Fibroblast of lung (primary cell): ENCODE measurements around the gene PNPLA7. TPM values are rescaled to one million over a fixed set of nuclear protein-coding genes. Genes with fewer than 3 reads are reported as not detected.

Experiments
- DNase-seq, 2 donors: peaks; one replicate each; pipeline versions ENCODE4 v3.0.0 to v3.0.0-alpha.2; 2010; ENCODE audit warnings: low read depth in 2 of 2
- H2AFZ ChIP-seq: 2 replicates; pipeline ENCODE4 v1.5.1; 2012; ENCODE audit warnings: low read length, control low read depth, inconsistent platforms
- H3K27ac ChIP-seq: 2 replicates; pipeline ENCODE4 v1.5.1; 2011; ENCODE audit warnings: low read length, control low read depth; ENCODE audit not compliant: insufficient read depth
- H3K27me3 ChIP-seq: 2 replicates; pipeline ENCODE4 v1.5.1; 2011; ENCODE audit warnings: mild to moderate bottlenecking, low read length; ENCODE audit not compliant: control insufficient read depth, insufficient read depth
- H3K36me3 ChIP-seq: 2 replicates; pipeline ENCODE4 v1.5.1; 2011; ENCODE audit warnings: low read length; ENCODE audit not compliant: control insufficient read depth, insufficient read depth
- H3K4me1 ChIP-seq: 2 replicates; pipeline ENCODE4 v1.5.1; 2011; ENCODE audit warnings: low read length; ENCODE audit not compliant: control insufficient read depth, insufficient read depth; ENCODE audit errors: extremely low read depth
- H3K4me2 ChIP-seq: 2 replicates; pipeline ENCODE4 v1.5.1; 2011; ENCODE audit warnings: low read length, control low read depth; ENCODE audit not compliant: insufficient read depth; ENCODE audit errors: extremely low read depth
- H3K4me3 ChIP-seq, 4 experiments: fragments of 200-600 bp in 1 of 4; sonication (generic) in 1 of 4; replicated peaks in 1 of 4; 2 replicates each; pipeline ENCODE4 v1.5.1; 2011 to 2016; ENCODE audit warnings: low read length in 4 of 4, low read depth in 3 of 4, mild to moderate bottlenecking in 3 of 4, control low read depth in 2 of 4, inconsistent platforms in 1 of 4, mixed read lengths in 1 of 4; ENCODE audit not compliant: insufficient read depth in 1 of 4; ENCODE audit errors: control extremely low read depth in 1 of 4
- H3K79me2 ChIP-seq: 2 replicates; pipeline ENCODE4 v1.5.1; 2012; ENCODE audit warnings: mild to moderate bottlenecking, low read length, inconsistent platforms; ENCODE audit not compliant: control insufficient read depth, insufficient read depth
- H3K9ac ChIP-seq: 2 replicates; pipeline ENCODE4 v1.5.1; 2011; ENCODE audit warnings: mild to moderate bottlenecking, low read length, control low read depth; ENCODE audit not compliant: insufficient read depth
- H3K9me3 ChIP-seq: 2 replicates; pipeline ENCODE4 v1.5.1; 2012; ENCODE audit warnings: low read depth, low read length; ENCODE audit not compliant: control insufficient read depth, insufficient read depth
- H4K20me1 ChIP-seq: 2 replicates; pipeline ENCODE4 v1.5.1; 2011; ENCODE audit warnings: low read length; ENCODE audit not compliant: control insufficient read depth, insufficient read depth; ENCODE audit errors: extremely low read depth
- CTCF ChIP-seq, 2 donors: IDR thresholded peaks in 1 of 2; conservative IDR thresholded peaks in 1 of 2; 1 replicate in 1 of 2; 2 replicates in 1 of 2; pipeline ENCODE4 v1.5.1; 2011 to 2012; ENCODE audit warnings: low read length in 2 of 2, control low read depth in 1 of 2, inconsistent platforms in 1 of 2, low read depth in 1 of 2, mild to moderate bottlenecking in 1 of 2
- EZH2 ChIP-seq: IDR thresholded peaks from 2 replicates; pipeline ENCODE4 v1.5.1; 2012; ENCODE audit warnings: low read length, control low read depth, mild to moderate bottlenecking; ENCODE audit errors: missing control alignments
- polyA plus RNA-seq, 2 donors: library from polyadenylated mRNA; depleted of rRNA in 1 of 2; stranded (reverse) in 1 of 2; unstranded in 1 of 2; fragments of >200 nt; gene quantifications; 2 replicates each; pipeline ENCODE4 v1.2.1, GENCODE V29; 2011 to 2012; ENCODE audit warnings: missing spikeins in 1 of 2
- total RNA-seq: library from RNA; depleted of rRNA; stranded (reverse); fragments of >200 nt; gene quantifications from 2 replicates; pipeline ENCODE4 v1.2.1, GENCODE V29; 2014

Gene PNPLA7
- total and polyA plus RNA-seq, 2 donors (not counting 1 experiment from before 2014, with no cell fraction given) = 0.23 to 3.0 TPM

GRCh38 chr9:137476856-137477255, 73.3 kb downstream of the PNPLA7 start:
- Histone ChIP-seq H3K9ac (no peak overlapping the region), H3K79me2 (no peaks in the 10 kb centered on the region), H3K9me3 (no peaks in the 10 kb centered on the region), H3K4me2 (no peak overlapping the region), H3K27ac (no peak overlapping the region), H3K4me3 (no peak overlapping the region), H3K4me1 (no peaks in the 10 kb centered on the region), H3K36me3 (no peaks in the 10 kb centered on the region), H4K20me1 (no peaks in the 10 kb centered on the region), H3K27me3 (peaks cover 4% of the 10 kb centered on the region), H2AFZ (no peak overlapping the region)
- TF ChIP-seq EZH2 (no peak), CTCF (conservative IDR thresholded peaks at IDR 0.05 in 1 of 2, IDR thresholded peaks at IDR 0.05 in 1 of 2; ENCODE audit: low read depth in 1 of 2, low read length in 2 of 2) (no peak)
- DNase-seq = no peak

GRCh38 chr9:137475666-137476065, 74.5 kb downstream of the PNPLA7 start:
- H3K9ac ChIP-seq = no peak overlapping the region
- DNase-seq = no peak
- no peak overlapping the region for H3K4me3 ChIP-seq
- no peaks in the 10 kb centered on the region for H3K4me1 ChIP-seq
- H3K79me2 ChIP-seq = no peaks in the 10 kb centered on the region
- H3K27me3 ChIP-seq = peaks cover 4% of the 10 kb centered on the region
- no peaks in the 10 kb centered on the region for H3K36me3 ChIP-seq
- no peak overlapping the region for H3K4me2 ChIP-seq
- no peaks in the 10 kb centered on the region for H4K20me1 ChIP-seq
- TF ChIP-seq EZH2 (no peak), CTCF (conservative IDR thresholded peaks at IDR 0.05 in 1 of 2, IDR thresholded peaks at IDR 0.05 in 1 of 2; ENCODE audit: low read depth in 1 of 2, low read length in 2 of 2) (no peak)
- no peak overlapping the region for H2AFZ ChIP-seq
- no peaks in the 10 kb centered on the region for H3K9me3 ChIP-seq
- H3K27ac ChIP-seq = no peak overlapping the region

GRCh38 chr9:137474271-137474670, 75.9 kb downstream of the PNPLA7 start:
- Histone ChIP-seq H3K36me3 (no peaks in the 10 kb centered on the region), H3K9me3 (no peaks in the 10 kb centered on the region), H3K9ac (no peak overlapping the region), H4K20me1 (no peaks in the 10 kb centered on the region), H3K79me2 (no peaks in the 10 kb centered on the region), H3K4me1 (no peaks in the 10 kb centered on the region), H2AFZ (no peak overlapping the region), H3K27me3 (peaks cover 4% of the 10 kb centered on the region), H3K4me2 (no peak overlapping the region), H3K4me3 (no peak overlapping the region), H3K27ac (no peak overlapping the region)
- DNase-seq = no peak
- TF ChIP-seq EZH2 = no peak
- TF ChIP-seq CTCF (conservative IDR thresholded peaks at IDR 0.05 in 1 of 2, IDR thresholded peaks at IDR 0.05 in 1 of 2; ENCODE audit: low read depth in 1 of 2, low read length in 2 of 2) = no peak
